ENCODE measurements around the gene YRDC. TPM values are rescaled to one million over a fixed set of nuclear protein-coding genes. Genes with fewer than 3 reads are reported as not detected.

The YRDC gene
- total and polyA plus RNA-seq, 9 of the 15 experiments (the other 6 are each of a cell fraction or from before 2014, with no cell fraction given) = 11.1 to 58.5 (median 49.8) TPM

GRCh38 chr1:37844536-37844935, 36.5 kb upstream of the YRDC start (continued):
- TF ChIP-seq KDM1A (IDR thresholded peaks at IDR 0.05) (no peak), NR3C1 (CRISPR knock-in tag; IDR thresholded peaks at IDR 0.05) (no peak), POLR2B (IDR thresholded peaks at IDR 0.05; ENCODE audit: low read depth, partially characterized antibody) (no peak)

- H3K27me3 ChIP-seq (ENCODE audit: control insufficient read depth in 2 of 2, insufficient read depth in 2 of 2, low read length in 2 of 2) = no peaks in the 10 kb centered on the region
- no peak overlapping the region for H3K9ac ChIP-seq (ENCODE audit: insufficient read depth in 1 of 2, low read depth in 2 of 2, low read length in 2 of 2)
- H3K4me1 ChIP-seq (replicated peaks in 1 of 2; ENCODE audit: control insufficient read depth in 2 of 2, insufficient read depth in 2 of 2, low read length in 2 of 2) = peaks cover 0 to 16% of the 10 kb centered on the region in 2 experiments; a peak in 2 of 5 replicates
- no TSS peak for BruUV-seq (replicated peaks)
- intact Hi-C loops (cut with micrococcal nuclease) (no loop called here), in situ Hi-C loops (cut with MboI) (no loop called here)
- DNase-seq (ENCODE audit: extremely low read depth in 1 of 4, low spot score in 3 of 4) = no peak
- H4K20me1 ChIP-seq (replicated peaks; ENCODE audit: control insufficient read depth, insufficient read depth, low read length) = no peaks in the 10 kb centered on the region
- no peaks in the 10 kb centered on the region for H3K9me3 ChIP-seq (replicated peaks; ENCODE audit: control insufficient read depth, insufficient read depth, low read depth, low read length)
- POLR2A ChIA-PET = interaction anchor here (0.6 kb wide), 1 partner anchor 33 kb away, joined by 3 read pairs; no protein-coding TSS in a partner anchor
- H3K9me1 ChIP-seq (ENCODE audit: control insufficient read depth, insufficient read depth, low read length) = no peaks in the 10 kb centered on the region
- H3K36me3 ChIP-seq (ENCODE audit: control insufficient read depth, insufficient read depth, low read length) = peaks cover 45% of the 10 kb centered on the region
- no peak for ATAC-seq
- H3K79me2 ChIP-seq (ENCODE audit: control insufficient read depth, insufficient read depth, low read length) = peaks cover 19% of the 10 kb centered on the region; the same call in 2 of the 3 replicates
- WGBS (ENCODE audit: insufficient coverage, low coverage, missing lambda C conversion rate) = 78% methylated on average over 3 of the region's 3 CpGs
- TF ChIP-seq ZNF121 (CRISPR knock-in tag; conservative IDR thresholded peaks at IDR 0.05) (0 out of 2 replicates have a peak, but pooled peaks have one; percentile 18), HNRNPL (IDR thresholded peaks at IDR 0.05; ENCODE audit: low read depth, low read length) (no peak)
- H3K4me2 ChIP-seq (ENCODE audit: insufficient read depth, low read length) = no peak overlapping the region
- H2AFZ ChIP-seq (ENCODE audit: low read depth, low read length) = no peak overlapping the region
- no peak overlapping the region for H3K27ac ChIP-seq (ENCODE audit: extremely low read depth, low read depth, low read length)
- CTCF ChIA-PET (ENCODE audit: low intra/inter-chr PET ratio) = no interaction called here
- H3K4me3 ChIP-seq = no peak overlapping the region
- FAIRE-seq = no peak
Measured at GRCh38 chr1:37841652-37842051, 33.6 kb upstream of the YRDC start.
